ENCODE data around the gene COL2A1. TPM values are rescaled to one million over a fixed set of nuclear protein-coding genes. Genes with fewer than 3 reads are reported as not detected.

Gene COL2A1
- total RNA-seq, 2 donors from 2014 or later, result 12.4 to 21.0 TPM

GRCh38 chr12:48031135-48031960 is 27.1 kb upstream of the COL2A1 start:
- no peak overlapping the region for H3K27ac Mint-ChIP-seq
- Histone ChIP-seq H3K36me3 (ENCODE audit: control insufficient read depth, insufficient read depth, low read length) (no peaks in the 10 kb centered on the region), H3K9ac (ENCODE audit: extremely low read depth, low read length, poor library complexity, severe bottlenecking) (no peak overlapping the region), H3K4me1 (ENCODE audit: control insufficient read depth, insufficient read depth, low read length) (peaks cover 11% of the 10 kb centered on the region), H3K27ac (ENCODE audit: low read depth, low read length) (no peak overlapping the region), H3K4me3 (ENCODE audit: low read length) (no peak overlapping the region), H3K27me3 (ENCODE audit: control insufficient read depth, insufficient read depth, low read length, poor library complexity, severe bottlenecking) (peaks cover 46% of the 10 kb centered on the region), H3K9me3 (ENCODE audit: control insufficient read depth, low read length) (no peaks in the 10 kb centered on the region)
- peak; percentile 81 for DNase-seq
- H3K27me3 Mint-ChIP-seq (ENCODE audit: insufficient read depth), result peaks cover 99% of the 10 kb centered on the region
- no peaks in the 10 kb centered on the region for H3K9me3 Mint-ChIP-seq
- peaks cover 10% of the 10 kb centered on the region for H3K4me1 Mint-ChIP-seq
- no peaks in the 10 kb centered on the region for H3K36me3 Mint-ChIP-seq (ENCODE audit: low read depth)
- WGBS, 2 experiments (ENCODE audit: insufficient coverage in 1 of 2, insufficient read length in 1 of 2), result 91% methylated on average over 11 to 12 of the region's 12 CpGs
- H3K4me3 Mint-ChIP-seq, result no peak overlapping the region
- TF ChIP-seq CTCF (conservative IDR thresholded peaks at IDR 0.05), result peak; percentile 62

GRCh38 chr12:48030173-48030650 is 25.9 kb upstream of the COL2A1 start:
- Histone ChIP-seq H3K9ac (ENCODE audit: extremely low read depth, low read length, poor library complexity, severe bottlenecking) (no peak overlapping the region), H3K36me3 (ENCODE audit: control insufficient read depth, insufficient read depth, low read length) (no peaks in the 10 kb centered on the region), H3K4me3 (ENCODE audit: low read length) (no peak overlapping the region), H3K4me1 (ENCODE audit: control insufficient read depth, insufficient read depth, low read length) (peaks cover 11% of the 10 kb centered on the region), H3K27ac (ENCODE audit: low read depth, low read length) (no peak overlapping the region), H3K9me3 (ENCODE audit: control insufficient read depth, low read length) (no peaks in the 10 kb centered on the region), H3K27me3 (ENCODE audit: control insufficient read depth, insufficient read depth, low read length, poor library complexity, severe bottlenecking) (peaks cover 57% of the 10 kb centered on the region)
- H3K4me1 Mint-ChIP-seq, result peaks cover 10% of the 10 kb centered on the region
- no peak for DNase-seq
- H3K9me3 Mint-ChIP-seq, result no peaks in the 10 kb centered on the region
- no peak overlapping the region for H3K27ac Mint-ChIP-seq
- H3K27me3 Mint-ChIP-seq (ENCODE audit: insufficient read depth), result peaks cover 99% of the 10 kb centered on the region
- no peak overlapping the region for H3K4me3 Mint-ChIP-seq
- H3K36me3 Mint-ChIP-seq (ENCODE audit: low read depth), result no peaks in the 10 kb centered on the region
- 67 to 84% methylated on average over 3 to 4 of the region's 4 CpGs for WGBS, 2 experiments (ENCODE audit: insufficient coverage in 1 of 2, insufficient read length in 1 of 2)
- TF ChIP-seq CTCF (conservative IDR thresholded peaks at IDR 0.05), result no peak

- Mint-ChIP-seq H3K4me1 (peaks cover 15% of the 10 kb centered on the region), H3K4me3 (no peak overlapping the region), H3K27ac (no peak overlapping the region), H3K9me3 (no peaks in the 10 kb centered on the region), H3K27me3 (ENCODE audit: insufficient read depth) (peaks cover 99% of the 10 kb centered on the region), H3K36me3 (ENCODE audit: low read depth) (no peaks in the 10 kb centered on the region)
- 71 to 74% methylated on average over 4 to 8 of the region's 8 CpGs for WGBS, 2 experiments (ENCODE audit: insufficient coverage in 1 of 2, insufficient read length in 1 of 2)
- Histone ChIP-seq H3K4me3 (ENCODE audit: low read length) (no peak overlapping the region), H3K36me3 (ENCODE audit: control insufficient read depth, insufficient read depth, low read length) (no peaks in the 10 kb centered on the region), H3K9me3 (ENCODE audit: control insufficient read depth, low read length) (no peaks in the 10 kb centered on the region), H3K9ac (ENCODE audit: extremely low read depth, low read length, poor library complexity, severe bottlenecking) (no peak overlapping the region), H3K4me1 (ENCODE audit: control insufficient read depth, insufficient read depth, low read length) (peaks cover 11% of the 10 kb centered on the region), H3K27me3 (ENCODE audit: control insufficient read depth, insufficient read depth, low read length, poor library complexity, severe bottlenecking) (peaks cover 63% of the 10 kb centered on the region), H3K27ac (ENCODE audit: low read depth, low read length) (no peak overlapping the region)
- no peak for DNase-seq
- TF ChIP-seq CTCF (conservative IDR thresholded peaks at IDR 0.05), result no peak
These were observed 25.4 kb upstream of the COL2A1 start for GRCh38 chr12:48029491-48030172.

All from endodermal cell (in vitro differentiated cells).